HepG2 (cell line): ENCODE results near the gene EPX. TPM values are rescaled to one million over a fixed set of nuclear protein-coding genes. Genes with fewer than 3 reads are reported as not detected.

ENCODE experiments used
- ATAC-seq: fragments of 200-7000 bp; cut with Tn5 transposase; 3 replicates; pipeline ENCODE4 v1.9.1; 2020; ENCODE audit warnings: mild to moderate bottlenecking, moderate library complexity
- BruUV-seq: library from RNA; stranded (reverse); fragments of 400-500 nt; replicated peaks from 2 replicates; lab custom pipeline; 2021; lab: Mats Ljungman, UMichigan
- CTCF ChIA-PET: fragments of 300-600 bp; formaldehyde crosslinking; extraction: SDS; loops from one replicate; lab custom pipeline; 2021; ENCODE audit warnings: low total read pairs, inconsistent platforms, low intra/inter-chr PET ratio; lab: Yijun Ruan, JAX
- POLR2A ChIA-PET: fragments of 350-600 bp; sonication (Branson Sonifier 250); formaldehyde crosslinking; loops from one replicate; lab custom pipeline; 2020; ENCODE audit warnings: antibody characterized with exemption, inconsistent platforms; lab: Yijun Ruan, JAX
- DNase-seq: peaks from one replicate; pipeline ENCODE4 v3.0.0-alpha.2; 2015; ENCODE audit warnings: low spot score
- FAIRE-seq: peaks from 3 replicates; lab custom pipeline; 2011; peaks lifted over from hg19 to GRCh38; lab: Jason Lieb, UNC
- H2AFZ ChIP-seq: one replicate; pipeline ENCODE4 v1.6.1; 2011; ENCODE audit warnings: low read length, inconsistent platforms
- H3K27ac ChIP-seq: fragments of 300-600 bp; 3 replicates; pipeline ENCODE4 v1.8.0; 2011; ENCODE audit warnings: mixed run types, mild to moderate bottlenecking, mixed read lengths, low read length, inconsistent platforms; ENCODE audit not compliant: insufficient read depth; ENCODE audit errors: extremely low read length
- H3K27me3 ChIP-seq, 2 experiments: fragments of 200-600 bp in 1 of 2; 2 replicates in 1 of 2; 3 replicates in 1 of 2; pipeline versions ENCODE4 v1.6.0 to v1.8.0; 2011; ENCODE audit warnings: low read length in 2 of 2, mild to moderate bottlenecking in 2 of 2, moderate library complexity in 2 of 2, inconsistent platforms in 1 of 2; ENCODE audit not compliant: insufficient read depth in 2 of 2, control insufficient read depth in 1 of 2
- H3K36me3 ChIP-seq, 2 experiments: fragments of 200-600 bp in 1 of 2; replicated peaks in 1 of 2; 2 replicates in 1 of 2; 3 replicates in 1 of 2; pipeline versions ENCODE4 v1.5.1 to v1.8.0; 2011; ENCODE audit warnings: low read length in 2 of 2, inconsistent platforms in 1 of 2; ENCODE audit not compliant: insufficient read depth in 2 of 2, control insufficient read depth in 1 of 2
- H3K4me1 ChIP-seq: 2 replicates; pipeline ENCODE4 v1.5.1; 2012; ENCODE audit warnings: low read length, inconsistent platforms; ENCODE audit not compliant: insufficient read depth
- H3K4me2 ChIP-seq: 2 replicates; pipeline ENCODE4 v1.6.0; 2011; ENCODE audit warnings: low read depth, low read length, inconsistent platforms
- H3K4me3 ChIP-seq, 3 experiments: fragments of 200-600 bp in 1 of 3; sonication (generic), shearing (Covaris generic) in 1 of 3; replicated peaks in 1 of 3; 2 replicates each; pipeline ENCODE4 v1.5.1; 2011 to 2016; ENCODE audit warnings: low read length in 3 of 3, inconsistent platforms in 2 of 3, low read depth in 2 of 3, mild to moderate bottlenecking in 2 of 3, control low read depth in 1 of 3, mixed read lengths in 1 of 3; ENCODE audit not compliant: insufficient read depth in 1 of 3
- H3K79me2 ChIP-seq: one replicate; pipeline ENCODE4 v1.6.1; 2011; ENCODE audit warnings: low read length, inconsistent platforms; ENCODE audit not compliant: insufficient read depth
- H3K9ac ChIP-seq: 2 replicates; pipeline ENCODE4 v1.6.0; 2011; ENCODE audit warnings: mild to moderate bottlenecking, low read depth, low read length, inconsistent platforms; ENCODE audit not compliant: insufficient read depth
- H3K9me3 ChIP-seq: 2 replicates; pipeline ENCODE4 v1.5.1; 2012; ENCODE audit warnings: mild to moderate bottlenecking, low read length
- H4K20me1 ChIP-seq: 2 replicates; pipeline ENCODE4 v1.6.0; 2011; ENCODE audit warnings: inconsistent platforms, mild to moderate bottlenecking, low read length, moderate library complexity; ENCODE audit not compliant: insufficient read depth
- BRD4 ChIP-seq: sonication (generic); formaldehyde crosslinking; IDR thresholded peaks from 2 replicates; pipeline ENCODE4 v1.4.0; 2020; ENCODE audit warnings: missing genetic modification reagents
- CBX2 ChIP-seq, 2 experiments: fragments of 200-600 bp in 1 of 2; sonication (generic); formaldehyde crosslinking in 1 of 2; IDR thresholded peaks; 2 replicates each; pipeline versions ENCODE4 v1.7.0 to v1.8.1; 2018 to 2022; ENCODE audit warnings: low read depth in 2 of 2, low read length in 1 of 2, mild to moderate bottlenecking in 1 of 2, missing genetic modification reagents in 1 of 2
- ELF4 ChIP-seq: sonication (generic); formaldehyde crosslinking; IDR thresholded peaks from 2 replicates; pipeline ENCODE4 v1.5.0; 2020; ENCODE audit warnings: missing genetic modification reagents, mild to moderate bottlenecking, moderate library complexity, borderline replicate concordance
- KDM1A ChIP-seq: IDR thresholded peaks from 2 replicates; pipeline ENCODE4 v1.6.1; 2016; ENCODE audit warnings: missing compliant biosample characterization
- PRPF4 ChIP-seq: fragments of 200-400 bp; formaldehyde crosslinking; IDR thresholded peaks from 2 replicates; pipeline ENCODE4 v1.6.1; 2016; ENCODE audit warnings: low read length, low read depth; ENCODE audit not compliant: poor library complexity, severe bottlenecking
- ZFP37 ChIP-seq: sonication (generic); formaldehyde crosslinking; IDR thresholded peaks from 2 replicates; pipeline ENCODE4 v1.4.0; 2020; ENCODE audit warnings: missing genetic modification reagents, borderline replicate concordance
- ZNF878 ChIP-seq: sonication (generic); formaldehyde crosslinking; IDR thresholded peaks from 2 replicates; pipeline ENCODE4 v1.8.1; 2023; ENCODE audit warnings: mild to moderate bottlenecking, missing genetic modification reagents, moderate library complexity
- WGBS: methylation state at CpG from one replicate; pipeline ENCODE4 v1.1.6; 2017; ENCODE audit warnings: low lambda C conversion rate; 5-methylcytosine and 5-hydroxymethylcytosine counted together
- in situ Hi-C: cut with HindIII; loops from 2 replicates; pipeline ENCODE4 v1.10.0; 2017; ENCODE audit warnings: low pct_unique_long_range_greater_than_20kb; ENCODE audit not compliant: extremely low pct_ligation_motif_present
- intact Hi-C: fragments of 100-400 bp; cut with micrococcal nuclease; formaldehyde crosslinking; loops from one replicate; pipeline ENCODE4 v1.10.0; 2022; ENCODE audit not compliant: unreplicated experiment
- polyA plus RNA-seq, 8 experiments: library from polyadenylated mRNA; depleted of rRNA in 3 of 8; stranded (reverse) in 7 of 8; unstranded in 1 of 8; fragments of >200 nt; fragmentation: Illumina TruSeq in 4 of 8; extraction: Trizol in 4 of 8; gene quantifications; 2 replicates each; pipeline versions ENCODE4 v1.2.1 to v1.2.3, GENCODE V29; 2011 to 2016; ENCODE audit warnings: low read depth in 4 of 8, missing spikeins in 1 of 8, mixed read lengths in 1 of 8; ENCODE audit not compliant: insufficient read depth in 1 of 8
- total RNA-seq, 5 experiments: library from RNA; depleted of rRNA; stranded (reverse); fragments of >200 nt; fragmentation: Illumina TruSeq; extraction: Trizol; gene quantifications; 2 replicates each; pipeline ENCODE4 v1.2.3, GENCODE V29; 2016; ENCODE audit warnings: low read depth in 1 of 5
- TF ChIP-seq, protein P1 (sequence below): sonication (generic); formaldehyde crosslinking; IDR thresholded peaks from 2 replicates; pipeline ENCODE4 v1.8.1; 2023; ENCODE audit warnings: mild to moderate bottlenecking, moderate library complexity, missing genetic modification reagents

Gene EPX
- total and polyA plus RNA-seq, 2 of the 13 experiments (the other 11 are each of a cell fraction or from before 2014, with no cell fraction given): not detected

DNA sequence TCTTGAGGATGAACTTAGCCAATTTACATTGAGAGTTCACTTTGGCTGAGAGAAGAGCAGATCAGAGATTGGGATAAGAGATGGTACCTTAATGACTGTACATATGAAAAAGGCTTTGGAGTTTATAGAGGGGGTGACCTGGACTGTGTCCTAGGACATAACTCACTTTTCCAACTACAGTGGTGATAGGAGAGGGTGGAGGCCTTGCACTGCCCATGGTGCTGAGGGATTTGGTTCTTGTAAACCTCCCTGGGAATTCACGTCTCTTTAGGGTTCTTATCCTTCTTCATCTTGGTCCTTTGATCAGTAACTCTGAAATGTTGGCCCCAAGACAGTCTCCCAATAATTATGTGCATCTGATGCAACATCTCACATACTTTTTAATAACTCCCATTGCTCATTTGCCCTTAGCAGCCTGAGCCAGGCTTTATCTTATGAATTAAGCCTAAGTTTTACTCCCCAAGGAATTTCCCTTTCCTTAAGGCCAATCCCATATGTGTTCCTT, 44.5 kb upstream of the EPX start, which contains the start of gene OR4D1:
TSS of gene OR4D1 (plus strand) at position 455 of the 505 bp plus-strand sequence. CDS start 6,770 bp downstream, outside the sequence.
- in situ Hi-C loops (no loop called here), intact Hi-C loops (no loop called here)
- ChIA-PET POLR2A (no interaction called here), CTCF (no interaction called here)
- no peak within 1 kb of the TSS for H3K4me3 ChIP-seq
- WGBS: 6% methylated on average over 1 of the region's 1 CpG
- BruUV-seq: no TSS peak
- H3K27me3 ChIP-seq: peaks cover 2 to 43% of the 10 kb centered on the region in 2 experiments
- TF ChIP-seq ELF4 (no peak), ZFP37 (CRISPR knock-in tag) (no peak), BRD4 (CRISPR knock-in tag) (no peak), KDM1A (CRISPR knock-in tag) (no peak), CBX2 (IDR thresholded peaks at IDR 0.05; ENCODE audit: low read depth, low read length) (no peak), CBX2 (CRISPR knock-in tag; IDR thresholded peaks at IDR 0.05; ENCODE audit: low read depth) (no peak), ZNF878 (CRISPR knock-in tag) (no peak), PRPF4 (no peak)
- TF ChIP-seq, protein P1, sequence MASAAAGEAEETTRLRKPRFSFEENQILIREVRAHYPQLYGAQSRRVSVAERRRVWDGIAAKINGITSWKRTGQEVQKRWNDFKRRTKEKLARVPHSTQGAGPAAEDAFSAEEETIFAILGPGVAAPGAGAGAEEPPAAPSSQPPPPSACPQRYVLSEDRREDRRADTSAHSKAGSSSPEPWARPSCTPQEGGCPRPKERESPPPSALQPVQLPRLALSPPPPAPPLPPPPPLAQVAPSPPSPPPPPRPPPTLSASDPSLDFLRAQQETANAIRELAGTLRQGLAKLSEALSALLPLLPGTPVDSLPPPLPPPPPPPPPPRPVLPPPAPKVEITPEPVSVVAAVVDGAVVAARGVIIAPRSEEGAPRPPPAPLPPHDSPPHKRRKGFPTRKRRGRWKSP (CRISPR knock-in tag): no peak
- no peak for FAIRE-seq
- no peaks in the 10 kb centered on the region for H3K79me2 ChIP-seq
- H3K9ac ChIP-seq: no peak within 1 kb of the TSS
- no peaks in the 10 kb centered on the region for H3K36me3 ChIP-seq
- no peak for DNase-seq
- no peak for ATAC-seq
- no peak within 1 kb of the TSS for H3K4me2 ChIP-seq
- H2AFZ ChIP-seq: no peak within 1 kb of the TSS
- H3K9me3 ChIP-seq: no peaks in the 10 kb centered on the region
- no peak within 1 kb of the TSS for H3K27ac ChIP-seq
- no peaks in the 10 kb centered on the region for H3K4me1 ChIP-seq
- no peaks in the 10 kb centered on the region for H4K20me1 ChIP-seq
